RWPE1 (cell line): ENCODE data around the gene SLC6A6.

Experiments used
- CTCF ChIA-PET: fragments of 350-600 bp; sonication (Branson Sonifier 250); formaldehyde crosslinking; extraction: SDS; loops from one replicate; lab custom pipeline; 2021; lab: Yijun Ruan, JAX
- POLR2A ChIA-PET: fragments of 400-600 bp; formaldehyde crosslinking; extraction: SDS; loops from one replicate; lab custom pipeline; 2020; ENCODE audit warnings: antibody characterized with exemption; ENCODE audit not compliant: low non-redundant PET; lab: Yijun Ruan, JAX
- DNase-seq: peaks from one replicate; pipeline ENCODE4 v3.0.0; 2012; ENCODE audit warnings: low spot score
- H3K27ac ChIP-seq: fragments of 450-650 bp; 2 replicates; pipeline ENCODE4 v1.5.1; 2017
- CTCF ChIP-seq: fragments of 450-650 bp; conservative IDR thresholded peaks from 2 replicates; pipeline ENCODE4 v1.5.1; 2017; ENCODE audit warnings: low read depth, mild to moderate bottlenecking

The SLC6A6 gene

GRCh38 chr3:14497321-14497720, 94.9 kb downstream of the SLC6A6 start:
- no peak for TF ChIP-seq CTCF
- DNase-seq, result no peak
- H3K27ac ChIP-seq, result no peak overlapping the region
- ChIA-PET POLR2A (no interaction called here), CTCF (no interaction called here)

- no peak overlapping the region for H3K27ac ChIP-seq
- DNase-seq, result no peak
- POLR2A ChIA-PET, result no interaction called here
- CTCF ChIA-PET, result no interaction called here
- no peak for TF ChIP-seq CTCF
These were observed 100.1 kb downstream of the SLC6A6 start for GRCh38 chr3:14502472-14502871.

GRCh38 chr3:14503033-14503705, 100.8 kb downstream of the SLC6A6 start:
- no peak for TF ChIP-seq CTCF
- ChIA-PET POLR2A (no interaction called here), CTCF (no interaction called here)
- no peak for DNase-seq
- H3K27ac ChIP-seq, result no peak overlapping the region

- CTCF ChIA-PET, result no interaction called here
- no peak for DNase-seq
- POLR2A ChIA-PET, result no interaction called here
- H3K27ac ChIP-seq, result no peak overlapping the region
- TF ChIP-seq CTCF, result no peak
These were observed 101.3 kb downstream of the SLC6A6 start for GRCh38 chr3:14503706-14504065.

GRCh38 chr3:14505001-14505802, 102.8 kb downstream of the SLC6A6 start:
- no peak for DNase-seq
- ChIA-PET POLR2A (interaction anchor here (0.6 kb wide), 1 partner anchor 251 kb away, joined by 4 read pairs; no protein-coding TSS in a partner anchor), CTCF (no interaction called here)
- no peak for TF ChIP-seq CTCF
- H3K27ac ChIP-seq, result no peak overlapping the region

- no peak for DNase-seq
- ChIA-PET CTCF (no interaction called here), POLR2A (interaction anchor here (0.6 kb wide), 1 partner anchor 251 kb away, joined by 4 read pairs; no protein-coding TSS in a partner anchor)
- no peak overlapping the region for H3K27ac ChIP-seq
- TF ChIP-seq CTCF, result no peak
These were observed 103.5 kb downstream of the SLC6A6 start for GRCh38 chr3:14505803-14506500.
